OCI-LY7 (cell line): Measurements from ENCODE around the gene CPNE2. TPM values are rescaled to one million over a fixed set of nuclear protein-coding genes. Genes with fewer than 3 reads are reported as not detected.

ENCODE experiments used
- BruUV-seq: library from RNA; stranded (reverse); fragments of 400-500 nt; replicated peaks from 2 replicates; lab custom pipeline; 2021; lab: Mats Ljungman, UMichigan
- CTCF ChIA-PET: fragments of 300-600 bp; sonication (Branson Sonifier 250); formaldehyde crosslinking; loops from one replicate; lab custom pipeline; 2022; ENCODE audit warnings: antibody characterized with exemption; ENCODE audit not compliant: unreplicated experiment; lab: Charles Lee
- POLR2A ChIA-PET: fragments of 300-600 bp; sonication (Branson Sonifier 250); formaldehyde crosslinking; loops from one replicate; lab custom pipeline; 2022; ENCODE audit warnings: antibody characterized with exemption; lab: Charles Lee
- DNase-seq: peaks from one replicate; pipeline ENCODE4 v3.0.0-alpha.2; 2015; ENCODE audit warnings: low spot score
- H2AFZ ChIP-seq: fragments of 200-600 bp; sonication (generic), shearing (Covaris generic); 2 replicates; pipeline ENCODE4 v1.6.1; 2014; ENCODE audit warnings: mild to moderate bottlenecking, antibody characterized with exemption, low read length, moderate library complexity
- H3K27ac ChIP-seq: fragments of 200-600 bp; sonication (generic); 2 replicates; pipeline ENCODE4 v1.5.1; 2014; ENCODE audit warnings: mixed run types, low read depth, mild to moderate bottlenecking, moderate library complexity, low read length, inconsistent platforms; ENCODE audit not compliant: poor library complexity, severe bottlenecking
- H3K36me3 ChIP-seq: fragments of 200-600 bp; sonication (generic); 2 replicates; pipeline ENCODE4 v1.6.1; 2014; ENCODE audit warnings: mild to moderate bottlenecking, antibody characterized with exemption, low read length, moderate library complexity, mixed read lengths; ENCODE audit not compliant: insufficient read depth
- H3K4me1 ChIP-seq: fragments of 200-600 bp; sonication (generic); 2 replicates; pipeline ENCODE4 v1.5.1; 2014; ENCODE audit warnings: mild to moderate bottlenecking, low read length; ENCODE audit not compliant: insufficient read depth, poor library complexity, severe bottlenecking
- H3K4me2 ChIP-seq: fragments of 200-600 bp; sonication (generic); 2 replicates; pipeline ENCODE4 v1.6.1; 2014; ENCODE audit warnings: mild to moderate bottlenecking, low read length
- H3K4me3 ChIP-seq: fragments of 200-600 bp; sonication (generic); 2 replicates; pipeline ENCODE4 v1.5.1; 2014; ENCODE audit warnings: mild to moderate bottlenecking, low read depth, low read length; ENCODE audit not compliant: poor library complexity, severe bottlenecking
- H3K79me2 ChIP-seq: fragments of 200-600 bp; sonication (generic); 2 replicates; pipeline ENCODE4 v1.6.1; 2016; ENCODE audit warnings: low read depth, mild to moderate bottlenecking, low read length, moderate library complexity, mixed read lengths; ENCODE audit not compliant: insufficient read depth
- H3K9me2 ChIP-seq: fragments of 200-600 bp; sonication (generic); 2 replicates; pipeline ENCODE4 v1.6.1; 2016; ENCODE audit warnings: mild to moderate bottlenecking, low read length, mixed read lengths; ENCODE audit not compliant: insufficient read depth
- H3K9me3 ChIP-seq: fragments of 200-600 bp; sonication (generic); 2 replicates; pipeline ENCODE4 v1.6.1; 2014; ENCODE audit warnings: mild to moderate bottlenecking, mixed run types, low read length, mixed read lengths
- H4K20me1 ChIP-seq: fragments of 200-600 bp; sonication (generic); 2 replicates; pipeline ENCODE4 v1.6.1; 2014; ENCODE audit warnings: mild to moderate bottlenecking, antibody characterized with exemption, low read length, moderate library complexity, mixed read lengths; ENCODE audit not compliant: insufficient read depth
- CTCF ChIP-seq: fragments of 200-600 bp; sonication (generic); conservative IDR thresholded peaks from 2 replicates; pipeline ENCODE4 v1.5.1; 2014; ENCODE audit warnings: mild to moderate bottlenecking, antibody characterized with exemption, low read length, moderate library complexity, mixed read lengths
- EZH2phosphoT487 ChIP-seq: fragments of 200-600 bp; sonication (generic); IDR thresholded peaks from 2 replicates; pipeline ENCODE4 v1.6.1; 2018; ENCODE audit warnings: low read depth, borderline replicate concordance, mild to moderate bottlenecking, mixed run types, antibody characterized with exemption, low read length, moderate library complexity, mixed read lengths
- intact Hi-C: fragments of 100-400 bp; cut with micrococcal nuclease; formaldehyde crosslinking; loops from one replicate; pipeline ENCODE4 v1.10.0; 2022; ENCODE audit not compliant: unreplicated experiment
- total RNA-seq, 2 experiments: library from RNA; depleted of rRNA in 1 of 2; stranded (reverse); fragments of >200 nt in 1 of 2; shearing (Covaris generic) in 1 of 2; gene quantifications; 2 replicates each; pipeline ENCODE4 v1.2.3, GENCODE V29; 2014 to 2022

Gene CPNE2
- total RNA-seq, 2 experiments from 2014 or later, result 14.4 to 44.7 TPM

GRCh38 chr16:57143149-57143921, 51.0 kb downstream of the CPNE2 start:
- Histone ChIP-seq H2AFZ (no peak overlapping the region), H3K36me3 (no peaks in the 10 kb centered on the region), H3K4me3 (no peak overlapping the region), H3K27ac (no peak overlapping the region), H3K4me2 (no peak overlapping the region), H4K20me1 (no peaks in the 10 kb centered on the region), H3K9me3 (no peaks in the 10 kb centered on the region), H3K4me1 (peaks cover 67% of the 10 kb centered on the region), H3K9me2 (no peaks in the 10 kb centered on the region), H3K79me2 (no peaks in the 10 kb centered on the region)
- ChIA-PET CTCF (interaction anchor here (0.6 to 1.0 kb wide), 2 partner anchors 50 to 102 kb away, joined by 3 read pairs; no protein-coding TSS in a partner anchor), POLR2A (no interaction called here)
- no TSS peak for BruUV-seq
- intact Hi-C loops, result no loop called here
- no peak for TF ChIP-seq EZH2phosphoT487
- no peak for TF ChIP-seq CTCF
- no peak for DNase-seq

- TF ChIP-seq CTCF (no peak), EZH2phosphoT487 (no peak)
- no TSS peak for BruUV-seq
- Histone ChIP-seq H3K9me2 (no peaks in the 10 kb centered on the region), H3K27ac (no peak overlapping the region), H2AFZ (no peak overlapping the region), H3K4me3 (no peak overlapping the region), H3K36me3 (no peaks in the 10 kb centered on the region), H4K20me1 (no peaks in the 10 kb centered on the region), H3K9me3 (no peaks in the 10 kb centered on the region), H3K79me2 (no peaks in the 10 kb centered on the region), H3K4me2 (no peak overlapping the region), H3K4me1 (peaks cover 70% of the 10 kb centered on the region)
- no peak for DNase-seq
- ChIA-PET POLR2A (interaction anchor here (1.6 kb wide), 1 partner anchor 51 kb away, joined by 9 read pairs; the partner anchor contains the start of gene CPNE2), CTCF (interaction anchor here (0.6 kb wide), 1 partner anchor 51 kb away, joined by 3 read pairs; no protein-coding TSS in a partner anchor)
- intact Hi-C loops, result no loop called here
These were observed 51.6 kb downstream of the CPNE2 start for GRCh38 chr16:57144027-57144426.
